HG02642 (cell line): ENCODE measurements around the gene KRT8.

Experiments used
- ATAC-seq: cut with Tn5 transposase; IDR thresholded peaks from one replicate; pipeline ENCODE4 v1.9.1; 2021; ENCODE audit warnings: mild to moderate bottlenecking; ENCODE audit not compliant: unreplicated experiment, poor library complexity

KRT8 gene

DNA sequence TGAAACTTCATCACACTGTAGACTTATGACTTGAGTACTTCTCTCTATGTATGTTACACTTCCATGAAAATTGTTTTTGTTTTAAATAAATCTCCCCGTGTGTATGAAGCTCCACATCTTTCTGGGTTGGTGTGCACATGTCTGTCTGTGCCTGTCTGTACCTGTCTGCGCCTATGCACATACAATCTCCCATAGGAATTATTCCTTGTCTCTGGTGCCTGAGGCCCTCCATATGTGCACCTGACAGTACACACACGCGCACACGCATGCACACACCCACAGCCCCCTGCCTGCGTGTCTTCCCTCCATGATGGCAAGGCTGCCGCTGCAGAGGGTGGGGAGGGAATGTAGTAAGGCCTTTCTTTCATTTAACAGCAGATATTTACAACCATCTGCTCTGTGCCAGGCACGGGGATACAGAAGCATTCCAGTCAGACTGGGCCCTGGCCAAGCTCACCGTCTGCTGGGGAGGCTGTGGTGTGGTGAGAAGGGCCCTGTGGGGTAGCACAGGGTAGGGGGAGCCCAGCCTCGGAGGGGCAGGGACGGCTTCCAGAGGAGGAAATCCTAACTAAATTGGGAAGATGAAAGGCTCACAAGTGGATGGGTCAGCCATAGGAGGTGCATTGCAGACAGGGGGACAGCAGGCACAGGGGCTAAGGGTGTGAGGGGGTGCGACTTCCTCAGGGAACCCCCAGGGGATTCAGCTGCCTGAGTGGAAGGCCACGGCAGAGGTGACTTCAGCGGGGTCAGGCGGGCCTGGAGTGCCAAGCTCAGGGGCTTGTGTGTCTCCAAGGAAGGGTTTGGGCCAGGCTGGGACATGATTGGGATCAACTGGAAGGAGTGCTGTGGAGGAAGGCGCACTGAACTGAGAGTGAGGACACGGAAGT lies 26.1 kb downstream of the KRT8 start:
- no peak for ATAC-seq

GRCh38 chr12:52877242-52877641 lies 27.6 kb downstream of the KRT8 start:
- no peak for ATAC-seq

DNA sequence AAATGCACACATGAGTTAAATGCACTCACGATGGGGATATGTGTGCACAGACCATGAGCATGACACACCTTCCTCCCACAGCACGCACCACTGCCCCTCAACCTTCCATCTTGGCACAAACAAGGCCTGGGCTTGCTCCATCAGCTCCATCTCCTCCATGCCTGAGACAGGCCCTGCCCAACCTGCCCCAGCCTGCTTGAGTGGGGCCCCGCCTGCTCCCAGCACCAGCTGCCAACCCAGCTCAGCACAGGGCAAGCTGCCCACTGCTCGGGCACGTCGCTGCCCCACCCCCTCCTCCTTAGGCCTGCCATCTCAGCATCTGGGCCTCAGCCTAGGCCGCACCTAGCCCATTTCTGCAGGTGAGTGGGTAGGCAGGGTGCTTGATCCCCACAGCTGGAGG lies 28.5 kb downstream of the KRT8 start:
- ATAC-seq, result no peak

- ATAC-seq, result no peak
These were observed 30.1 kb downstream of the KRT8 start for GRCh38 chr12:52874573-52875435.

DNA sequence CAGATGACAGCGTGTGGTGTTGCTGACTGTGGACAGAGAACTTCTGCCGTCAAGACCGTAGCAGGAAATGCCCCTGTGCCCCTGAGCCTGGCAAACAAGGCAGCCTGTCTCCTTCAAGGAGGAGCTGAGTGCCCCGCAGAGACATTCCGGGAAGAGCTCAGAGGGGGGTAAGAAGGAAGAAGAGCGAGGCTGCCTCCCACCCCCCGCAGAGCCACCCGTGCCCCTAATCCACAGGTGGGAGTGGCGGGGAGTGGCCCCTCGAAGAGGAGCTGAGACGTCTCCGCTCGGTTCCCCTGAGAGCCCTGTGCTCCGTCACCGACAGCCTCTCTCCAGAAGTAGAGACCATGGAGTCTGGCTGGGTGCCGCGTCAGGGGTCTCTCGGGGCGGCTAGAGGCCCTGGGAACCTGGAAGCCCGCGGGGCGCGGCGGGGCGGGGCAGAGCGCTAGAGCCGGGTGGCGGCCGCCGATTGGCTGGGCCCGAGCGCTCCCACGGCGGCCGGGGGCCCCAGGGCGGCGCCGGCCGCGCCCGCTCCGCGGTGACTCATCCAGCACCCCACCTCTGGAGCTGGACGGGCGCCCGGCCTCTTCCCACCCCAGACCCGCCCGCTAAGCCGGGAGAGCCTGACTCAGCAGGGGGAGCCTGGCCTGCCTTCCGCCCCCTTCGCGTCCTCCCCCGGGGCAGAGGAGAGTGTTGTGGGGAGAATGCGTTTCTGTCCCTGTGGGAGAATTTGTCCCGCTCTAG lies 30.9 kb downstream of the KRT8 start:
- peak; percentile 42 for ATAC-seq

GRCh38 chr12:52873513-52873831 lies 31.4 kb downstream of the KRT8 start:
- no peak for ATAC-seq

GRCh38 chr12:52872644-52873389 lies 32.1 kb downstream of the KRT8 start:
- no peak for ATAC-seq

DNA sequence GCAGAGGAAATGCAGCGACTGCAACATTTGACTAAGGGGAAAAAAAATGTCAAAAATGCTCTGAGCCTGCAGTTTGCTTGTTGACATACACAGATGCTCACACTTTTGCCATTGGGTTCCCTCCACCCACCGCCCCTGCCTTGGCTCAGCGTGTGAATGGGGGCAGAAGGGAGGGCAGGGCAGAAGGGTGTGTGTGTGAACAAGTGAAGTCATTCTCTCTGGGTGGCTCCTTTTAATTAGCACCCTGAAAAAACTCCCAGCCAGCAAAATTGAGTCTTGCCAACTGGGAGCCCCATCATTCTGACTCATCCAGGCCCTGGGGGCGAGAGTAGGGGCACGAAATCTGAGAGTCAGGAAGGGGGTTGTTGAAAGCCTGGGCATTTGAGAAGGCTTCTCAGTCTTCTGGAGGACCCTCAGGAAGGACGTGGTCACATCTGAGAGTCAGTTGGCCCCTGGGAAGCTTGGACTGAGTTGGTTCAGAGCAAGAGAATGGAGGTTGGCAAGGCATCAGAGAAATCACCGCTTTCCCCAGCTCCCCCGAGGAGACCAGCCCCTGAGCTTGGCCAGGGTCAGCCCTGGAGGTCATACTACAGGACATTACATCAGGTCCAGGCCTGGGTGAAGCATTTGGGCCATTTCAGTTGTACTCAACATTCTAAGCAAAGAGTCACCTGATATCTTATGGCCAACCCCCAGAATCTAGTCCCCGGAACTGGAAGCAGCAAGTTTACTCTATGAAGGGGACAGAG lies 33.4 kb downstream of the KRT8 start:
- no peak for ATAC-seq

- peak; percentile 51 for ATAC-seq
These were observed 34.2 kb downstream of the KRT8 start for GRCh38 chr12:52870361-52871290.

- ATAC-seq, result no peak
These were observed 37.2 kb downstream of the KRT8 start for GRCh38 chr12:52867642-52868041.

DNA sequence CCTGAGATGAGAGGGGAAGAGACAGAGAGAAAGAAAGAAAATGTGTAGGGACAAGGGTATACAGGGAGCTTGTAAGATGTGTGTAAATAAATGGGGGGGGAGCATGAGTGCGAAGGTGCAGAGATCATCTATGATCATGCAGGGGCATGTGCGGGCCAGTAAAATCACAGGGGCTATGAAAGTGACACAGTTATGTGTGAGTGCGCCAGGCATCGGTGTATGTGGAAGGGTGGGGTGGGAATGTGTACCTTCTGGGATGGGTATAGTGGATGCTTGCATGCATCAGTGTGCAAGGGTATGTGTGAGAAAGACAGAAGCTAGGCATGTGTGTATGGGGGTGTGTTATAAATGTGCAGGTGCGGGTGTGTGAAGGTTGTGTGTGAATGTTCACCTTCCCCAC lies 37.7 kb downstream of the KRT8 start:
- no peak for ATAC-seq

- ATAC-seq, result no peak
These were observed 39.6 kb downstream of the KRT8 start for GRCh38 chr12:52865090-52865944.

DNA sequence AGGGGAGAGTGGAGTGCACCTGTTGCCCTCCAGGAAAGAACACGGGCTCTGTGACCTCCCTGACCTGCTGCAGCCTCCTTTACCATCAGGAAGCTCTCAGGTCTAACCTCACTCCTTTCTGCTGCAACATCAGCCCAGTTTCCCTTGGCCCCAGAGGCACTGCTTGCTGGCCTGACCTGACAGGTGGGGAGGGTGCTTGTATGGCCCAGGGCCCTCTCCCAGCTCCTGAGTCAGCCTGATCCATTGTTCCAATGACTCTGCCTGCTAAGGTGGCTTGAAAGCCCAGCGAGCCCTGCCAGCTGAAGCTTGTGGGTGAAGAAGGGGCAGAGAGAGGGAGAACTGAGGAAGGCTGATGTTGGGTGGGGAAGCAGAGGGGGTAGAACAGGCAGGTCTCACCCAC lies 42.9 kb downstream of the KRT8 start:
- ATAC-seq, result no peak

GRCh38 chr12:52861511-52861910 lies 43.4 kb downstream of the KRT8 start:
- ATAC-seq, result no peak

DNA sequence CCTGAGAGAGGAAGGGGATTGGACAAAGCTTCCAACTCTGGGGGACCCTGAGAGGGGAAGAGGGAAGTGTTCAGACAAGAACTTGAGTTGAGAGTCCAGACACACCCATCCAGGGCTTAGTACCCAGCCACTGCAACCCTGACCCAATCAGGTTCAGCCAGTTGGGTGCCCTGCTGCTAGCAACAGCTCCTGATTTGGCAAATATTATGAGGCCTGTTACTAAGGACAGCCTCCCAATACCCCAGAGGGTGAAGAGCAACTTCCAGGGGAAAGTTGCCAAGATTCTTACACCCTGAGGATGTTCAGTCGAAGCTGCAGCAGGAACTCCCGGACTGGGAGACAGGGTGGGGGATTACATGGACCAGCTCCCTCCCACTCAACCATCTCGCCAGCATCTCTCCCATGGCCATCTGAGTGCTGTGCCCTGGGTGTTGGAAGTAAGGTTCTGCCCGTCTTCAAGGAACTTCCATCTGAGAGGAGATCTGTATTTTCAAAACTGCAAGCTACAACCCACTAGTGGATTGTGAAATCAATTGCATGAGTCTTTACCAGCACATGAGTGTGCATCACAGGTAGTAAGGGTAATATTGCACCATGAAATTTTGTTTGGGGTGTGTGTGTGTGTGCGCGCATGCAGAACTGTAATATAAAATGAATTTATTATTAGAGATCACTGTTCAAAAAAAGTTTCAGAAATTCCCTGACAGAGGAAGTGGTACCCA lies 44.6 kb downstream of the KRT8 start:
- no peak for ATAC-seq

DNA sequence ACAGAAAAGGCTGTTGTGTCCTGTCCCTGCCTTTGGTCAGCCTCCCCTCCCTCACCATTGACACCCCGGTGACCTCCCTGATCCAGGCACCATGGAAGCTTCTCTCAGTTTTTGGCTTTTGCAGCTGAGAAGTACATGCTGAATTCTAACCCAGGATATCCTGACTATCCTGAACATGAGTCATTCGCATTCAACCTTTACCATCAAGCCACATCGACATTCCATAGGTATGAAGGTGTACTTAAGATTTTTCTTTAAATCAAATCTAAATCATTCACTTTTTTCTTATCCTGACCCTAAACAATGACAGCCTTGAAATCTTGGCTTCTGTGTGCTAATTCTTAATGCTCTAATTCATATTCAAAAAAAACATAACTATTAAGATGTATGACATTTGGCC lies 47.4 kb downstream of the KRT8 start:
- no peak for ATAC-seq

- no peak for ATAC-seq
These were observed 48.1 kb downstream of the KRT8 start for GRCh38 chr12:52856787-52857186.
